ENCODE measurements around the gene VRK1.
"Not testable (repeated sequence)": the region's sequence is repeated elsewhere in the genome, so short reads cannot be mapped to it uniquely, and the experiment has no call there.

The VRK1 gene

DNA sequence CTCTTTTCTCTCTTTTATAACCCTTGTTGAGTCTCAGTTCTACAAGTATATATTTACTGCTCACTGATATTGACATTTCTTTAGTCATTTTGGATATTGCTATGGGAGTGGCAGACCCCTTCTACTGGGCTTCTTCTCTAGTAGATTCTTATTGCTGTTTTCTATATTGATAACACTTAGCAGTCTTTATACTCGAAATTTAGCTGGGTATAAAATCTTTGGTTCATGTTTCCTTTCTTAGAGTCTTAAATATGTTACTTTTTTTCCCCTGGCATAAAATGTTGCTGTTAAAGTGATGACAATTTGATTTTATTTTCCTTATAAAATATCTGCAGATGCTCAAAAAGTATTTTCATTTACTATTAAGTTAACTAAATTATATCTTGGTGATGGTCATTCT lies 32.6 kb downstream of the VRK1 start:
- DNase-seq, result no peak

DNA sequence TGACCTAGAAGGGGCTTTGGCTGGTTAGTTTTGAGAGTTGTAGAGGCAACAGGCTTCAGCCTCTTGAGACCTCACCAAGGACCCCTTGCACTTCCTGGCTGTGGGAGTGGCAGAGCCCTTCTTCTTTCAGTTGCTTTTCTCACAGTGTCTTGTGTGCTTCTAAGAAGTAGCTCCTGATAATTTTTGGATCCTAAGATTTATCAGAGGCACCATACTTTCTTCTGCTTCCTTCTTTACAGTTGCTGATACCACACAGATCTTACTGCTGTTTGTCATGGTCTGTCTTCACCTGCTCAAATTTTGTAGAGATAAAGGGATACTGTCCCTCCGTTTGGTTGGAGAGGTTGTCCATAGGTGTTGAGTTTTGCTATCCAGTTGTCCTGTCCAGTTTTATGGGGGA lies 33.8 kb downstream of the VRK1 start:
- DNase-seq, result no peak

DNA sequence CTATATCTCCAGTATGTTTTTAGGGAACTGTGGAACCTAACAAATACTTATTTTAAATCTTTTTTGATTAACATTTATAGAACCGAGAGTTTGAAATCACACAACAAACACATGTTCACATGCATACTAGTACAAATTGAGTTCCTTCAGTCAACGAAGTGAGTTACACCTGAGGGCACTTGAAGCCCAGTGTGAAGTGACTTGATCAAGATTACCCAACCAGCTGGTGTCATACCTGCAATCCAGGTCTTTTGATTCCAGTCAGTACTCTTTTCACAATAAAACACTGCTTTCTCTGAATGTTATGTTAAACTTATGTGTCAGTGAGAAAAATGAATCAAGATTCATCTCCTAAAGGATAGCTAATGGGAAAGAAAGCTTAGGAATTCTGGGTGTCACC lies 35.2 kb downstream of the VRK1 start:
- DNase-seq, result no peak

DNA sequence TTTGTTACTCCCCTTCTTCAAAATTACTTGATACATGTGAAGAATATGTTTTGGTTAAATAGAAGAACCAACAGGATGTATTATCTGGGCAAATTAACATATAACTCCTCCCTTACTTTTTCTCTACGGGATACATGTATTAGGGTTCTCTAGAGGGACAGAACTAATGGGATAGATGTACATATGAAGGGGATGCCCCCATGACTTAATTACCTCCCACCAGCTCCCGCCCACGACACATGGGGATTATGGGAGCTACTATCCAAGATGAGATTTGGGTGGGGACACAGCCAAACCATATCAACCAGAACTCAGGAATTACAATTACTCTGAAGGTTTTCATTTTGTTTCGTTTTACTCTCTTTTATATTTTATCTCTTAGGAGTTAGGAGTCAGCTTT lies 41.3 kb downstream of the VRK1 start:
- no peak for DNase-seq

DNA sequence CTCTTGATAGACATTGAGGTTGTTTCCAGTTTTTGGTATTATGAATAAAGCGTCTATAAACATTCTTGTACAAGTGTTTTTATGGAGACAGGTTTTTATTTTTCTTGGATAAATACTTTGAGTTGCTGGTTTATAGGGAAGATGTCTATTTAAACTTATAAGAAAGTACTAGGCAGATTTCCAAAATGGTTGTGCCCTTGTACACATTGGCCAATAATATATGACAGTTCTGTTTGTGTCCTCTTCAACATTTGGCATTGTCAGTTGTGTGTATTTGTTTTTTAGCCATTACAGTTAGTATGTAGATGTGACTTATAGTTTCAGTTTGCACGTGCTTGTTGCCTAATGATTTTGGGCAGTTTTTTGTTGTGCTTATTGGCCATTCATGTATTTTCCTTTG lies 42.1 kb downstream of the VRK1 start:
- DNase-seq, result no peak

DNA sequence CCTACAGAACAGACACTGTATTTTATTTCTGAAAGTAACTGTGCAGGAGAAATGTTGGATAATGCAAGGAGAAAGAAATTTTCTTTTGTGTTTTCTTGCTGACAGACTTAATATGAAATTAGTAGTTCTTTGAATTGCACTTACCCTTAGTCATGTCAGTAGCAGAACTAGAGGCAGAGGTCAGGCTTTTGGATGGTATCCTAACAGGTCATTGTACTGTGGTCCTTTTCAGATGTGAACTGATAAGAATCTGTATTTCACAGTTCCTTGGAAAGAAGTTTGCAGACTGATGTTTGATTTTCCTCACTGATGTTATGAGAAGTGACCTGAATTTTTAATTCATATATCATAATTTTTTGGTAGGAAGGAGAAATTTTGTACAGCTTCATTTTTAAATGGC lies 46.0 kb downstream of the VRK1 start:
- DNase-seq, result no peak

DNA sequence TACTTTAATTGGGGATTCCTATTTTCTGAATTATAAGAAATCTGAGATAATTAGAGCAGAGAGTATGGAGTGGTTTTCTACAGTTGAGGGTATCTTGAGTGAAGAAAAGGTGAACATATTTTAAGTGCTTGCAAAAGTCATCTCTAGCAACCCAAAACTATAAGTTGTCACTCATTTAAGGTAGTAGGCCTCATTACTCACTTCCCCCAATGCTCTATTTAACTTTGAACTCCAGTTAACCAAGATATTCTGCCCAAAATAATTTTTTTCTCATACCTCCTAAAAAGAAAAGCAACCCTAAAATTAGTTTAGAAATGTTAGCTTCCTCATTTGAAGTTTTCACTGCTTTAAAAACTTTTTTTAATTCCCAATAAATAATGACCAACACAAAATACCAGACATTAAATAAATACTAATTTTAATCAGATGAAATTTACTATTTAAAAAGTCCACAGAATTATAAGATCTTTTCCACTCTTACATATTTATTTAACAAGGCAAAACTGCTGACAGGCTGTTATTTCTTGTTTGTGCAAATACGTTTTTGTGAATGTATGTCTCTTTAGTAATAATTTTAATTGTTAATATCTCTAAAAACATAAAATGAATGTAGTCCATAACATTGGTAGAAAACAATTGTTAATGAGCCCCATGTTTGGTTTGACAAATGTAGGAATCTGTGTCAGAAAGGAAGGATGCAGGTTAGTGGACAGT lies 47.8 kb downstream of the VRK1 start:
- DNase-seq, result no peak

DNA sequence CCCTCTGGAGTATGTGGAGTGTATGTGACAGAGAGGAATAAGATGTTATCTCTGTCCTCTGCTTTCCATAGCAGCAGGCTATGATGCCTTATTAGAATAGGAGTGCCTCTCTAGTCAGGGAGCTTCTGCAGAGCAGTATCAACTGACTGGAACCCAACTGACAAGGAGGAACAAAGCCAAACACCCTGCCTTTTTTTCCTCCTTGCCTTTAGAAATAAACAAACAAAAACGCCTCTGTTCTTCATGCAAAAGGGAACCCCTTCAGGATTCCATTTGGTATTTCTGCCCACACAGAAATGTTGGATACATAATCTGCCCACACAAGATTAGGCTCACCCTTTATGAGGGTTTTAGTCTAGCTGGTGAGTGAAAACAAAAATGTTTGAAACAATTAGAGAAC lies 50.3 kb downstream of the VRK1 start:
- DNase-seq, result no peak

DNA sequence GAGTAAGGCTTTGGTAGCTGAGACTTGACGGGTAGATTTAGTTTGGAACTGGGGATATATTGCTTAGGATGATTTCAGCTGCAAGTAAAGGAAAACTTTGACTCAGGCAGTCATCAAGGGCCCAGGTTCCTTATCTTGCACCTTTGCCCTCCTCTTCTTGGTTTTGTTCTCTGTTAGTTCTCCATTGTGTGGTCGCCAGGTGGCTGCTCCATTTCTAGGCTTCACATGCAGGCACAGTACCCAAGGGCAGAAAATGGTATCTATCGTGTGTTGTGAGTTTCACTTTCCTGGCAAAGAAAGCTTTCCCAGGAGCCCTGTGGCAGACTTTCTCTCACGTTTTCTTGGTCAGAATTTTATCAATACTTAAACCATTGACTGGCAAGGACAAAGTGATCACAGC lies 50.8 kb downstream of the VRK1 start:
- no peak for DNase-seq

DNA sequence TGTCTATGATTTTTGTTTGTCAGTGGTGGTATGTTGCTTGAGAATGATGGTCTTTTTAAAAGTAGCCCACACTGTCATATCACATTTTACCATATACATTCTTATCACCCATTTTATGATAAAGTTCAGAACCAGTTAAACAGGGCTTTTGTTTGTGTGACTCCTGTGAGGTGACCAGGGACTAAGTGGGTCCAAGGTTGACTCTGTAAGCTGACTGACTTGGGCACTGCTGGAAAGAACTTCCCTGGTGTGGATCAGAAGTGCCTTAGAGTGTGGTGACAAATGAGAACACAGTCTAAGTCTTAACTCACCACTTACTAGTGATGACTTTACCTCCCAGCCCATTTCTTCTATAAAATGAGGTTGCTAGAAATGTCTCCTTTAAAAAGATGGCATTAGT lies 52.6 kb downstream of the VRK1 start:
- DNase-seq, result no peak

DNA sequence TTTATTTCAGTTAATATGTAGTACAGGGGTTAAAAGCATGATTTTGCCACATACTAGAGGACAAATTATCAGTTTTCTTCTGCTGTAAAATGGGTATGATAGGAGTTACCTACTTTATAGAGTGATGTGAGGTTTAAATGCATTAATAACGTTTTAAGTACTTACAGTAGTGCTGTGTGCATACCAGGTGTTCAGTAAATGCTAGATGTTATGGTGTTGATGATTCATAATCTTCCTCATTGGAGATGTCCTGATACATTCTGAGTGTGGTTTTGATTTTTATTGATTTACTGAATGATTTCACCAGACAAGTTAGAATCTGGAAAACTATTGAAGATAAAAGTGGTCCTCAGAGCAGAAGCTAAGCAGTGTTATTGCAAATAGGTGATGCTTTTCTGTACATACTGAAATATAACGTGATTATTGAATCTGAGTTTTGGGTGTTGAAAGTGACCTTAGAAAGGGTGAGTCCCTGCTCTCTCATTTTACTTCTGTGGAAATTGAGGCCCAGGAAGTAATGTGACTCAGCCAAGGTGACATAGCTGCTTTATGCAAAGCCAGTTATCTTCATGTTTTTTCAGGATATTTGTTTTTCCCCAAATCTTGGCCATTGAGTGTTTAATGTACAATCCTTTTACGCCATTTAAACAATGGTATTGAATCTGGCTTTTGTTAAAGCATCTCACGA lies 54.7 kb downstream of the VRK1 start:
- no peak for DNase-seq

DNA sequence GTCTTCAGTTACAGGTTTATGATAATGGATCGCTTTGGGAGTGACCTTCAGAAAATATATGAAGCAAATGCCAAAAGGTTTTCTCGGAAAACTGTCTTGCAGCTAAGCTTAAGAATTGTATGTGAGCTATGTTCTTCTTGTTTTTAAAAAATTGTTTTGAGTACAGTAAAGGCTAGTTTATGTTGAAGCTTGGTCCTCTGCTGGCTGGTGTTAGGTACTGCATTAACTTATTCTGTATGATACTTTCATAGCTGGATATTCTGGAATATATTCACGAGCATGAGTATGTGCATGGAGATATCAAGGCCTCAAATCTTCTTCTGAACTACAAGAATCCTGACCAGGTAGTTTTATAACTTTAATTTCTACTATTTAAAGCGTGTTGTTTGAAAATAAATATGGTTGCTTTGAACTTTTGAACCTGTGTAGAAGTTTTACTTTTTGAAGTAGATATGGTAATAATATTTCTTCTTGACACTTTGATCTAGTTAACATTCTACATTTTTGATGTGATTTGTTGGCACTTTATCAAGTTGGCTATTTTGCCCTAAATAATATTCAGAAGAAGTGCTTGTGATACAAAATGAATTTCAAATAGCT lies 55.7 kb downstream of the VRK1 start:
- no peak for DNase-seq

DNA sequence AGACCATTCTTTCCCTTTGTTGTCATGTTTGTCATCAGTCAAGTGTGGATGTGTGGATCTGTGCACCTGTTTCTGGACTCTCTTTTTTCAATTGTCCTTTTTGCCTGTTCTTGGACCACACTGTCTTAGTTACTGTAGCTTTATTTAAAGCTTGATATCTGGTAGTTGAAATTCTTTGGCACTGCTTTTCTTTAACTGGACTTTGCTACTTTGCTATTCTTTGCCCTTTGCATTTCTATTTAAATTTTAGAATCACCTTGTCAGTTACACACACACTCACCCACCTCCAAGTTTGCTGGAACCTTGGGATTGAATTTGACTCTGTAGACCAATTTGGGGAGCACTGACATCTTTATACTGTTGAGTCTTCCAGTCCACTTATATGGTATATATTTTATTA lies 61.5 kb downstream of the VRK1 start:
- no peak for DNase-seq

DNA sequence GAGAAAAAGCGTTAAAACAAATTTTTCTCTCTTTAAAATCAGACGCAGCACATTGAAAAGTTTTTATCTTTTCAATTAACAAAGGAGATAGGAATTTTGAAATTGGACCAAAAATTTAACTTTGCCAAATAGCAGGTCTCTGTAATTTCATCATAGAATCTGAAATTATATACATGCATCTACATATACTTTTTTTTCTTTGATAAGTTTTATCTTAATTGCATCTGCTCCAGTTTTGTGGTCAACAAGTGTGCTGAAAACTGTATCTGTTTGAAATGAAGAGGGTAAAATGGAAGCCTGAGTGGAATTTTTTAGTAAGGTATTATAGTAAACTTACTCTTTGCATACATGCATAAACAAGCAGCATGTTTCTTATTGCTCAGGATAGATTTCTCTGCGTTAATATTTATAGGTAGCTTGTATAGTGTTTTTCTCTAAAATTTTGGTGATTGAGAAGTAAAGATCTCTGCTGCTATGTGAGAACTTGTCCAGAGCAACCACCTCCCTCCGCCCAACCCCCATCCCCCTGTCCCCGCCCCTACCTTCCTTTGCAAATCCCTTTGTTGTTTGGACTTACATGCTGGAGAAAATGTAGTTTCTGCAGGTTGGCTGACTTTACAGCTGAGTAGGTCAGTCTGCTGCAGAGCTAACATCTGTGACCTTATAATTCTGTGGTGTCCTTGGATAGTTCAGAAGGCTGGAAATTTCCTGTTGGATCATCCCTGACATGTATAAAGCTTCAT lies 64.6 kb downstream of the VRK1 start:
- DNase-seq, result no peak

DNA sequence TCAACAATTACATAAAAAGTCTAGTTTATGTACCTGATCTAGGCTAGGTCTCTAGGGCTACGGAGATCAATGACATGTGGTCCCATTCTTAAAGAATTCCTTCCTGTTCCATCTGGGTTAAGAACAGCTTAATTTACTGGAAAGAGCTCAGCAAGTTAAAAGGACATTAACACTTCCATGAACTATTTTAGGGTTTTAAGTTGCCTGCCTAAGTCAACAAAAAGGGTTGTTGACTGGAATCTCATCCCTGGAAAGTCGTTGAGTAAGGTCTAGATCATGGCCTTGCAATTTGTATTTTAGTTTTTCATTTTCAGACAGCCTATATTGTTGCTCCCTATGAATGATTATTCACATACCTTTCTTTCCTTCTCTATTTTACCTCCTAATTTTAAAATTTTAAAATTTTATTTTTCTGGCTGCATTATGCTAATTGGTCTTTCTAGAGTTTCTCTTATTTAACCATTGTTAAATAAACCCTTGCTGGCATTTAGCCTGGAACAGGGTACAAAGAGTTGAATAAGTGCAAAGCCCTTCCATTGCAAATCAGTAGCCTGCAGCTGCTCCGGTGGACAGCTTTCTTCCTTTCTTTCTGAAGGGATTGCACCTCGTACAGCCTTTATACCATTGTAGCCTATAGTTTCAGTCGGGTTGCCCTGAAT lies 66.3 kb downstream of the VRK1 start:
- no peak for DNase-seq

DNA sequence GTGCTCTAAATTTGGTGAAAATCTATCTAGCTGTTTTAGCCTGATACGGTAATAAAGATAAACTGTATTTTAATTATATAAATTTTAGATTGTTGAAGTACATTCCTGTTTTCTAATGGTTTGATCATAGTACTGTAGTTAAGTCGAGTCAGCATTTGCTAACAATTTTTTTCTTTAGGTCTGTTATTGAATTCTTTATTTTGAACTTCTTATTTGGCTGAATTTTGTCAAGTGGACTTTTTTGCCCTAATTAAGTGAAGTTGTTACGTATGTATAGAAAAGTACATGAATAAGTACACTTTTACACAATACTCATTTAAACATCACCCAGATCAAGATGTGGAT lies 66.8 kb downstream of the VRK1 start:
- DNase-seq, result no peak

DNA sequence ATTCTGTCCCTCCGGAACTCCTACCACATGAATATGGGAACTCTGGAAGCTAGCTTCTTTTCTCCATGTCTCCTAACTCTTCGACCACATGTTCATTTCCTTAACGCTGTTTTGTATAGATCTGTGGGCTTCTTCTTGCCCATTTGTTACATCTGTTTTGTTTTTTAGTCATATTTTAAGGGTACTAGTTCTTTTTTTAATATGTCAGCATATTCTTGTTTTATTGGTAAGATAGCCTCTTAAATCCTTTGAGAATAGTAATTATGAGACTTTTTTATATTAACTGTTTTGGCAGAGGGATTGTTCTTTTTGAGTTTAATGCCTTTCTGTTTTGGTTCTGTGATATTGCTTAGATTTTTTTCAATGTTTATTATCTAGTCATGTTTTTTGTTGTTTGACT lies 70.5 kb downstream of the VRK1 start:
- no peak for DNase-seq

DNA sequence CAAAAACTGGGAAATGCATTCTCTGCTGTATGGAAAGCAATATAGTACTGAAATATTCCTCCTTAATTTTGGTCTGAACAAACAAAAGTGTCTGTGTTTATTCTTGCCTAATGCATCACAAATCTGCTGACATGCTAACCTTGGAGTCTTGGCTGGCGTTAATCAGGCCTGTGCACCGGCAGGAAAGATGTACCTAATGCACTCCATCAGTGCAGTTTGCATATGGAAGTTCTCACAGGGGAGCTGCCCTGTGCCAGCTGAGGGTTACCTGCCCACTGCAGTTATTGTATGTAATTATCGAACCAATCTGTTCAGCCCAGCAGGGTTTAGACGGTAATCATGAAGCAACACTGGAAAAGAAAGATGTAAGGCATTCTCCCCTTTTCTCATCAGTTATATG lies 76.9 kb downstream of the VRK1 start:
- DNase-seq, result no peak

DNA sequence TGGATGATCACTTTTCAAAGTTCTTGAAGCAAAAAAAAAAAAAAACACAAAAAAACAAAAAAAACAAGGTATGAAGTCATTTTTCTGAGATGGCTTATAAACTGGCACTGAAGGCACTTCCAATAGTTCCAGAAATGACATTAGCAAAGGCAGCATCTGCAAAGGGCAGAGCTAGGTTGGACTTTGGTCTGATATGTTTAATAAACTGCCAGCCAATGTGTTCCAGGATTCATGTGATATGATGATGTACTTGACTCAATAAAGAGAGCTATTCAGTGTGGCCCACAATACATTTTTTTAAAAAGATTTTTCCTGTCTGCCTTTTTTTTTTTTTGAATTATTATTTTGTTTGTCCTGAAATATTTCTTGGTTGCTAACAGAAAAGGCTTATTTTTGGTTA lies 79.6 kb downstream of the VRK1 start:
- DNase-seq, result no peak

DNA sequence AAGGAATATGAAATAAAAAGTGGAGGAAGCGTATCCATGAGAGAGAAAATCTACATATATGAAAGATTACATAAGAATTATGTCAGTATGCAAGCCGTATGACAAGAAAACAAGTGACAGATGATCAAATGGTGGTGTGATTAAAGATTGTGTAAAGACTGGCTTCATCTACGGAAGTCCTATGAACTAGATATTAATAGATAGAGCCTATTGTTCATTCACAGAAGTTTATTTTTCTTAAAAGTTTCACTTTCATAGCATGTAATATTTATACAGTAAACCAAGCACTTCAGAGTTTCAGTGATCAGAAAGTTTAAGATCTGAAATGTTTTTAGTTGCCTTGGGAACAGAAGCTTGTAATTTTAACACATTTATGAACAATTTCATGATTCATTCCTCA lies 84.5 kb downstream of the VRK1 start:
- DNase-seq, result no peak

DNA sequence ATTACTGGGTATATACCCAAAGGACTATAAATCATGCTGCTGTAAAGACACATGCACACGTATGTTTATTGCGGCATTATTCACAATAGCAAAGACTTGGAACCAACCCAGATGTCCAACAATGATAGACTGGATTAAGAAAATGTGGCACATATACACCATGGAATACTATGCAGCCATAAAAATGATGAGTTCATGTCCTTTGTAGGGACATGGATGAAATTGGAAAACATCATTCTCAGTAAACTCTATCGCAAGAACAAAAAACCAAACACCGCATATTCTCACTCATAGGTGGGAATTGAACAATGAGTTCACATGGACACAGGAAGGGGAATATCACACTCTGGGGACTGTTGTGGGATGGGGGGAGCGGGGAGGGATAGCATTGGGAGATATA lies 86.8 kb downstream of the VRK1 start:
- not testable (repeated sequence) for DNase-seq

DNA sequence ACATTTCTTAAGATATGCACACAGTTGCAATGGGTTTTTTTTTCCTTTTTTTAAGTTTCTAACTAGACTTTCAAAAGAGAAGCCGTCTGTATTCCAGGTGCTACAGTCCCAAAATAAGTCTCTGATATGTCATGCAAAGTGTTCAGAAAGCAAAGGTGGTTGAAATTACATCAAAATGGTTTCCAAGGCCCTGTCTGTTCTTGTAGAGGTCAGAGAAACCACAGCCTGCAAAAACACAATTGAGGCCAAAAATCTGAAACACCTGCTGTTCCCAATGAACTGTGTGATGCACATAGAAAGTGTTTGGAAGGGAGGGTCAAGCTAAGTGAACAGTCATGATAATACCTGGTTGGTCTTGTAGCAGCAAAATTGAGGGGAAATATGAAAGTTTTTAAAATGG lies 91.0 kb downstream of the VRK1 start:
- no peak for DNase-seq

DNA sequence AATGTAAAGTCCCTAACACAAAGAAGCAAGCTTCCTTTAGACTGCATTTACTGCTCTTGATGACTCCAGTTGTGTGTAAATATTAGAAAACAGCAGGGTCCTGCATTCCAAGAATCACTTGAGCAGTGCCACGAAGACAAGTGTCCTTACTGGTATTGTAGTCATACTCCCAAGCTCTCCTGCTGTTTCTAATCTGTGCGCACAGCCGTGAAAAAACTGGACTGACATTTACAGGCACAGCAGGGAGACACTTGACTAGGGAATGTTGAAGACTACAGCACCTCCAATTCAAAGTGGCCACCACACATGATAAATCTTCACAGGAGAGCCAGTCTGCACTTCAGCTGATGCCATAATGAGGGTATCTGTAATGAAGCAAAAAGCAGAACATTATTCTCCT lies 91.4 kb downstream of the VRK1 start:
- DNase-seq, result no peak

Data from activated gamma-delta T cell (primary cell).